ENCODE measurements around the gene MAPRE3.

Gene MAPRE3

DNA sequence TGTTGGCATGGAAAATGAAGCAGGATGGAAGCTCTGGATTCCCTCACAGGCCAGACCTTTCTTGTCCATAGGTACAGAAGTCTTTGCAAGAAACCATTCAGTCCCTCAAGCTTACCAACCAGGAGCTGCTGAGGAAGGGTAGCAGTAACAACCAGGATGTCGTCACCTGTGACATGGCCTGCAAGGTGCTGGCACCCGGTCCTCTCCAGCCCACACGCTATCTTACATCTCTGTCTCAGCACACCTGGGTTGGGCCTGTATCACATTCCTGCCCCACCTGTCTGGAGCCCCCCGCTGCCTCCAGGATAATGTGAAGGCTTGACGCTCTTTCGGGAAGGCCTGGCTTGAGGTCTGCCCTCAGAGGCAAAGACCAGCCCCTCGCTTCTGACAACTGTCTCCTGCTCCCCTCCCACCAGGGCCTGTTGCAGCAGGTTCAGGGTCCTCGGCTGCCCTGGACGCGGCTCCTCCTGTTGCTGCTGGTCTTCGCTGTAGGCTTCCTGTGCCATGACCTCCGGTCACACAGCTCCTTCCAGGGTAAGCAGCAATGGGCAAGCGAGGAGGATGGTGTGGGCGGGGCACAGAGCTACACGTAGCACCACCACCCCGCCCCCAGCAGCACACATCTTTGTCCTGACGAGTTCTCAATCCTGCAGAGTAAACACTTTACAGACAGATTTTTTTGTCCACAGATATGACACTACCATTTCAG, 68.3 kb downstream of the MAPRE3 start:
- no peak for DNase-seq (ENCODE audit: low read depth in 1 of 2, low spot score in 1 of 2)

DNA sequence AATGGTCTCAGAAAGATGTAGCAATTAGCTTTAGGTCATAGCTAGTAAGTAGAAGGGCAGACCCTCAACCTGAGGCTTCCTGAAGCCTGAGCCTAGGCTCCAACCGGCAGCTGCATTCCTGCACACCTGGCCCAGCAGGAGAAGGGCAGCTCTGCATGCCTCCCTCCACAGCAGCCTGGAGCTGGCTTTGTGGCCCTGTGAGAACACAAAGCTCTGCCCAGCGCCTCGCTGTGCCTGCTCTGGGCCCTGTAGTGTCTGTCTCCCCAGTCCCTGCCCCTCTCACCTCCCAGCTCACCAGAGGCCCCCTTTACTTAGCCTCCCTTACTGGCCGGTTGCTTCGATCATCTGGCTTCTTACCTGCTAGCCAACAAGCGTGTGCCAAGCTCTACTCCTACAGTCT, 69.0 kb downstream of the MAPRE3 start:
- no peak for DNase-seq (ENCODE audit: low read depth in 1 of 2, low spot score in 1 of 2)

DNA sequence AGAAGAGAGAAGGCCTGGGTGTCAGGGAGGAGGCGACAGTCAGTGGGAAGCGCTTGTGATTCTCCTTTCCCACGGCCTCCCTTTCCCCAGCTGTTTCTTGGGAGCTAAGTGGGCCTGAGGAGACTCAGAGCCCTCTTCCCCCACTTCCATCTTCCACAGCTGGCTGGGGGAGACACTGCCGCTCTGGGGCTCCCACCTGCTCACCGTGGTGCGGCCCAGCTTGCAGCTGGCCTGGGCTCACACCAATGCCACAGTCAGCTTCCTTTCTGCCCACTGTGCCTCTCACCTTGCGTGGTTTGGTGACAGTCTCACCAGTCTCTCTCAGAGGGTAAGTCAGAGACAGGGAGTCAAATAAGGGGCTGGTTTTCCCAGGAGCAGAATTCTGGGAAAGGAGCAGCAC, 69.4 kb downstream of the MAPRE3 start:
- no peak for DNase-seq (ENCODE audit: low read depth in 1 of 2, low spot score in 1 of 2)

DNA sequence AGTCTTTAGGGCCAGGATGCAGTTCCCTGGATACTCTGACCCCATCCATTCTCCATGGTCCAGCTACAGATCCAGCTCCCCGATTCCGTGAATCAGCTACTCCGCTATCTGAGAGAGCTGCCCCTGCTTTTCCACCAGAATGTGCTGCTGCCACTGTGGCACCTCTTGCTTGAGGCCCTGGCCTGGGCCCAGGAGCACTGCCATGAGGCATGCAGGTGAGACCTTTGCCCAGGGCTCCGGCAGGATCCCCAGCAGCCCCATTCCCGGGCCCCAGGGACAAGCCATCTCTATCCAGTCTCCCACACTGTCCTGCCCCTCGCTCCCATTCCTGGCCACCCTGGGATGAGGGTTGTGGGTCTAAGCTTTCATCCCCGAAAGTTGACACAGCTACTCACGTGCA, 69.8 kb downstream of the MAPRE3 start:
- DNase-seq (ENCODE audit: low read depth in 1 of 2, low spot score in 1 of 2) = no peak

DNA sequence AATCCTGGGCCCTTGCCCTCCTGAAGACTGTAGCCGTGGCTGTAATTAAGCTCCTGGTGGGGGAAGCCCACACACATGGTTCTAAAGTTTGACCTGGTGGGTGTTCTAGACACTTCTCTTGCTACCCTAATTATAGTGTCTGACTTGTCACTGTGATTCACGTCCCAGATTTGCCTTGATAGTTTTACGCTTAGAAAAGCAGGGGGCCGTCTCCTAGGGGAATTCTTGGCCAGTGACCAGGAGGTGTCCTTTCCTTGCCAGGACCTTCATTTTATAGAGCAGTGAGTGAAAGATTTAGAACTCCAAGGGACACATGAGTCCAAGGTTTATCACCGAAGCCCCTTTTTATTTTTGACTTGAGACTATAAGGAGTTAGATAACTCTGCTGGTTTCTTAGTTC, 71.3 kb downstream of the MAPRE3 start:
- DNase-seq (ENCODE audit: low read depth in 1 of 2, low spot score in 1 of 2) = no peak

DNA sequence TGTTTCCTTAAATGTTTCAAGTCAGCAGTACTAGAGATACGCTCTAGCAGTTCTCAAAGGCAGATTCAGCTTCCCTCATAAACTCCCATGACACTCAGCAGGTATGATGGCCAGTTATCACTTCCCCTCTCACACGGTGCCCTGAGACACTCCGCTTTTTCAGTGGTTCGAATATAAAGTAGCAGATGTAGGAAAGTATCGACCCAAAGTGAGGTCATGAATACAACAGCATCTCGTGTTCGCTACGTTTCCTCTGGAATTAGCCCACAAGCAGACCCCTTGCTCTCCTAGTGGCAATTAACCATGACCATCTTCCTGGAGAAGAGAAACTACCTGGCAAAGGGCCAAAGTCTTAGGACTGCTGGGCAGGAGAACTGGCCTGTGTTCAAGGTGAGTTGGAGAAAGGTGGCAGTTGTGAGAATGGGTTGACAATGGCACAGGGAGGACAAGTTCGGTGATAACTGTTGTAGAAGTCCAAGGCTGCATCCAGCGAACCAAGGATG, 71.8 kb downstream of the MAPRE3 start:
- no peak for DNase-seq (ENCODE audit: low read depth in 1 of 2, low spot score in 1 of 2)

DNA sequence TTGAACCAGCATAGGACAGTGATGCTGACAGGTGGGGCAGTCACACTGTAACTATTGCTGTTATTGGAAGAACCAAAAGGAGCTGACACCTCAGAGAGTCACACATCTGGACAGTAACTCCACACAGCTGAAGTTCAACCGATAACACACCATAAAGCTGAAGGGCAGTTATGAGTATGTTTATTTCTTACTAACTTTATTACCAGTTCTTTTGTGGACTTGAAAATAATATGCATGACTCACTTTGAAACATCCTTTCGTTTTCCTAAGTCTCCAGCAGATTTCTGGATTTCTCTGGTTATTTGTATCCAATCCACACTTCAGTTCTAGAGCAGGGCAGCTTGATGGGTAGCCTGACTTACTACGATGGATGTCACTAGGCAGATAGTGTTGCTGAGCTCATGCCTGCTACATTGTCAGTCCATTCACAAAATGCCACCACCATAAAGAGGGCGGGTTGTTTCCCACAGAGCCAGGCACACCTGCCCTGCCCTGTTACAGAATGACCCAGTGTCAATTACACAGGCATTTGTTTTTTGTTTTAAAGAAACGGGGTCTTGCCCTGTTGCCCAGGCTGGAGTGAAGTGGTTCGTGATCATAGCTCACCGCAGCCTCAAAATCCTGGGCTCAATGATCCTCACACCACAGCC, 72.7 kb downstream of the MAPRE3 start:
- no peak for DNase-seq (ENCODE audit: low read depth in 1 of 2, low spot score in 1 of 2)

DNA sequence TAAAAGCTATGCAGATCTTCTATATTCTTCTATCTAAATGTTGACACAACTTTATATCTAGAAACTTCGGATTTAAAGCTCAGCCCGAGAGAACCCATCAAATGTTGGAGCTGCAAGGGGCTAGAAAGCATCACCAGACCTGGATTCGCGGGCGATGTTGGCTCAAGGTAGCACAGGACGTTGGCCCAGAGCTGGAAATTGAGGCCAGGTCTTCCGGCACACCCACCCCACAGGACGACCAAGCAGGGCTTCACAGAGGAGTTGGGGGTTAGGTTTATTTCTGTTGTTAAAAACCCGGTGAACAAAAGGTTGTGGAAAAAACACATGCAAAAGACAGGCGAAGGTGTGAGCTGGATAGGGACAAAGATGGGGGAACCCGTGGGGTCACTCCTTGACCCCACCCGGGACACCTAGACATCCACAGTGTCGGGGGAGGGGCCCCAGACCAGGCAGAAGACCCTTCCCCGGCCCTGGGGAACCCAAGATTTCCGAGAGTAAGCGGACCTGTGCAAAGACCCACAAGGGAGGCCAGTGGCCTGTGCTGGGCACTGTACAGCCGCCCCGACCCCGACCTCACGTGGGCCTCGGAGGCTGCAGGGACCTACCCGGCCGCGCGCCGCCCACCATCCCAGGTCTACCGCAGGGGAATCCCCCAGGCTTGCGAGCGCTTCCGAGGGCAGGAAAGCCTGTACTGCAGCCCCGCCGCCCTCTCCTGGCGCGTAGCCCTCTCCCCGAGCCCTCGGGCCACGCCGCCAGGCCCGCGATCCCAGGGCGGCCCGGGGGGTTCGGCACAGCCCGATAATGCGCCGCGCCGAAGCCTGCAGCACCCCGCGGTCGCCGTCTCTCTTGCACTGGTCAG, 79.2 kb downstream of the MAPRE3 start:
- DNase-seq (ENCODE audit: low read depth in 1 of 2, low spot score in 1 of 2) = peak; percentile 26 to 56

DNA sequence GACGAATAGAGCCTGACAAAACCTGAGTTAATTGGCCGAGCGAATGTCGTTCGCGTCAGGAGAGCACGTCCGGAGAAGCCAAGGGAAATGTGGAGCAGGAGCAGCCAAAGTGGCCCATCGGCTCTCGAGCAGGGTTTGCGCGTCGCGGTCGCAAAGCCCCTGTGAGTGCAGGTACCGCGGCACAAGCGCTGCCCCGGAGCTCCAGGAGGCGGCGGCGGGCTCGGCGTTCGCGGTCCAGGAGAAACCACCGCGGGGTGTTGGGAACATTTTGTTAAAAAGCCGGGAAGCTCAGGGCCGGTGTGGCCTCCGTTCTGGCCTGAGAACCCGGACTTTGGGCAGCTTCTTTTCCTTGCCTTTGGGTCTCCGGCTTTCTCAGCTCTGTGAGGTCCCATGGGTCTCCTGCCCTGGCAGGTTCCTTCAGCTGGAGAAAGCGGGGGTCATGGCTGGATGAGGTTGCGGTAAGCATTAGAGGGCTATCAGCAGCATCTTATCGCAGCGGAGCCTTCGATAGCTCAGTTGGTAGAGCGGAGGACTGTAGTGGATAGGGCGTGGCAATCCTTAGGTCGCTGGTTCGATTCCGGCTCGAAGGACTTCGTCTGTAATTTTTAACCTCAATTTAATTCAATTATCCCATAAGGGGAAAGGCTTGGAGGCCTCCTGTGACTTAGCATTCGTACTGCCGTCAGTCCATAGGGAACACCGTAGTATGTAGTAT, 80.0 kb downstream of the MAPRE3 start:
- peak; percentile 88 for DNase-seq (ENCODE audit: low read depth in 1 of 2, low spot score in 1 of 2)

DNA sequence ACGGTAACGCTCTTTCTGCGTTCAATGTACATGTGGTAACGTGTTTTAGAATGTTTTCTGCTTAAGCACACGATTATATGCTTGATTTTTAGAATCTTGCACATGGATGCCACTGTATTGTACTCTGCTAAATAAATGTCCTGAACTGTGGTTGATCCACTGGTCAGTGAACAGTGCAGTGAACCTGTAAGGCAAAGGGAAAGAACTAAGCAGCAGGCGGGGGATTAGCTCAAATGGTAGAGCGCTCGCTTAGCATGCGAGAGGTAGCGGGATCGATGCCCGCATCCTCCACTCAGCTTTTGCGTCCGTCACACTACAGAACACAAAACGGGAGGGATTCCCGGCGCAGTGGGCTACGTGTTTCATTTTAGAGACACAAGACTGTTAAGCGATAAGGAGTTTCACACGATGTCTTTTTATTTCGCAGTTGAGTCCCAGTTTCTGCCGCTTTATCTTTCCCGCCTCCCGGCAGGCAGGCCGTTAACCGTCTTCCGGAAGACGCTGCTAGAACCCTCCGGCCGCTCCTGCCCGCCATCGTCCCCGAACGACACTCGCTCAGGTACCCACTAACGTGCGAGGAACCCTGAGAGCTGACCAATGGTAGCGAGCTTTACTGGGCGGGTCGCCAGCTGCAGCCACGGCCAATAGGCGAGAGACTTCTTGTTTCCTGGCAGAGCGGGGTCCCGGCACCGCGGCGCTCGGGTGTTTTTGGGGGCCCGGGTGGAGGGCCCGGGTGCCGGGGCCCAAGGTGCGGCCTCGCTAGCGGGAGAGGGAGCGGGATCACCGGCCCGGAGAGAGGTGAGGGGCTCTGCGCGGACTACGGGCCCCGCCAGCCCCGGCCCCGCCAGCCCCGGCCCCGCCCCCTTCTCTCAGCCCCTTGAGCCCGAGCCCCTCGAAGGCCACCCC, 80.8 kb downstream of the MAPRE3 start, which contains the start of gene AGBL5:
TSS of gene AGBL5 (plus strand) at position 673 of the 906 bp plus-strand sequence. CDS start 1,291 bp downstream, outside the sequence.
- DNase-seq (ENCODE audit: low read depth in 1 of 2, low spot score in 1 of 2) = peak; percentile 92 to 94

DNA sequence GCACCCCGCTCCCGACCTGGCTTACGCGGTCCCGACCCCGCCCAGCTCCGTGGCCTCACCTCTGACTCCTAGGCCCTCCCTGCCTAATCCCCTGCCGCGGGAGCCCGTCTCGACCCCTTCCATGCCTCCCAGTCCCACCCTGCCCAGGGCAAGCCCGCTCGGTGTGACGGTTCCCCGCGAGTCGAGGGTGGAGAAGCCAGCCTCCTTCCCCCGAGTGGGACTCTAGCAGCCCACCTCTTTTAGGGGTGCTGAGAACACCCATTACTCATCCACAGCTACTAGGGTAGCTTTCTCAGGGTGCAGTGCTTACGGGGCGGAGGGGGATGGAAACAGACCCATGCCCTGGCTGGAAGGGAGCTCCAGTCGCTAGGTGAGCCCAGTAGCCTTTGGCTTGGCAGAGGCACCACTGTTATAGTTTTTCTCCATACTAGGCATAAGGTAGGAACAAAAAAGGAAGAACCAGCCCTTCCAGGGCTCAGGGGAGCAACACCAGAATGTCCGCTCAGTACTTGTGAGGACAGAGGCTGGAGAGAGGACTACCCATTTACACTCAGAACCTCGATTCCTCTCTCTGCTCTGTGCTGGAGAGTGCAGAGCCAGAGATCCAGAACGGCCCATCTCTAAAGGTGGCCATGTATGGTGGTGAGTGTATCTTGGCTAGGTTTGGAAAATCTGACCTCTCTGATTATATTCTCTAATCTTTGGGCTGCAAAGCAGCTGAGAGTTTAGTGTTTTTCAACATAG, 81.6 kb downstream of the MAPRE3 start:
- DNase-seq (ENCODE audit: low read depth in 1 of 2, low spot score in 1 of 2) = peak in 1 of 2 donors; percentile 28

DNA sequence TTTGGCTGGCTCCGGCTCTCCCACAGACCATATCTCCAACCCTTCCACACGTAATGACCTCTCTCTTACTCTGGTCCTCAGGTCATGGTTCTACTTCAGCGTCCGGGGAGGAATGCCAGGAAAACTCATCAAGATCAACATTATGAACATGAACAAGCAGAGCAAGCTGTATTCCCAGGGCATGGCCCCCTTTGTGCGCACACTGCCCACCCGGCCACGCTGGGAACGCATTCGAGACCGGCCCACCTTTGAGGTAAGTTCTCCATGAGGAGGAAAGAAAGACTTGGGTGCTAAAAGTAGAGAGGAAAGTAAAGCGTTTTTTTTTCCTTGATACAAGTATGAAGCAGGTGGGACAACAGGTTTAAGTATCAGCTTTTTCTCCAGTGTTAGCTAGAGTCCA, 82.9 kb downstream of the MAPRE3 start:
- DNase-seq (ENCODE audit: low read depth in 1 of 2, low spot score in 1 of 2) = no peak

DNA sequence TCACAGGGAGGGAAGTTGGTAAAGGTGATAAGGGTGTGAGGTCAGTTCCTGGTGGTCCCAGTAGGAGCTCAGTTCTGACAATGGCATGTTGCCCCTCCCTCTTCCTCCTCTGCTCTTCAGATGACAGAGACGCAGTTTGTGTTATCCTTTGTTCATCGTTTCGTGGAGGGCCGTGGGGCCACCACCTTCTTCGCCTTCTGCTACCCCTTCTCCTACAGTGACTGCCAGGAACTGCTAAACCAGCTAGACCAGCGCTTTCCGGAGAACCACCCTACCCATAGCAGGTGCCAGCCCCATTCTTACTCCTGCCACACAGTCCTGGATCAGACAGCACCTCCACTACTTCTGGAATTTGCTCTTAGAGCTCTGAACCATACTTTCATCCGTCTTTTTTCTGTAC, 83.3 kb downstream of the MAPRE3 start:
- no peak for DNase-seq (ENCODE audit: low read depth in 1 of 2, low spot score in 1 of 2)

DNA sequence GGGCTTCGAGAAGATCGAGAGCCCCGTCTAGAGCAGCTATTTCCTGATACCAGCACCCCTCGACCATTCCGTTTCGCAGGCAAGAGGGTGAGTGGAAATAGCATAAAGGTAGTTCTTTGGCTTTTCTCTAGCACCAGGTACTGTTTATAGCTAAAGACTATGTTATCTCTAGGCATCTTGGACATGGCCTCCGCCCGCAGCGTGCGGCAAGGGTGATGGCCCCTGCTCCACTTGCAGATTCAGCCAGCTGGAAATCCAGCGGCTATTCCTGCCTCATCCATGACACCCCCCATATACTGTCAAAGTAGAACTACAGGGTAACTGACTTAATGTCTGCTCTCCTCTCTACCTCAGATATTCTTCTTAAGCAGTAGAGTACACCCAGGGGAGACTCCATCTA, 84.3 kb downstream of the MAPRE3 start:
- DNase-seq (ENCODE audit: low read depth in 1 of 2, low spot score in 1 of 2) = no peak

DNA sequence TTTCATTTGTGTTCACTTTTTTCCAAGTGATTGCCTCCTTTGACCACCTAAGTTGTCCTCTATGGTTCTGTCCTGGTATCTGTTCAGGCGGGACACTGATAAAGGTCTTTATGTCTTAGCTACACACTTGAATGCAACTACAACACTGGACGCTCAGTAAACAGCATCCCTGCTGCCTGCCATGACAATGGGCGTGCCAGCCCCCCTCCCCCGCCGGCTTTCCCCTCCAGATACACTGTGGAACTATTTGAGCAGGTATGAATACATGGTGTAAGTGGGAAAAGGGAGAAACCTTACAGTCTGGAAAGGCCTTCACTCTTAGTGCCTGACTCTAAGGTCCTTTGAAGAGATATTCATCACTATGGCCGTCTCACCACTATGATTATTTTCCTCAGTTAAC, 86.7 kb downstream of the MAPRE3 start:
- no peak for DNase-seq (ENCODE audit: low read depth in 1 of 2, low spot score in 1 of 2)

DNA sequence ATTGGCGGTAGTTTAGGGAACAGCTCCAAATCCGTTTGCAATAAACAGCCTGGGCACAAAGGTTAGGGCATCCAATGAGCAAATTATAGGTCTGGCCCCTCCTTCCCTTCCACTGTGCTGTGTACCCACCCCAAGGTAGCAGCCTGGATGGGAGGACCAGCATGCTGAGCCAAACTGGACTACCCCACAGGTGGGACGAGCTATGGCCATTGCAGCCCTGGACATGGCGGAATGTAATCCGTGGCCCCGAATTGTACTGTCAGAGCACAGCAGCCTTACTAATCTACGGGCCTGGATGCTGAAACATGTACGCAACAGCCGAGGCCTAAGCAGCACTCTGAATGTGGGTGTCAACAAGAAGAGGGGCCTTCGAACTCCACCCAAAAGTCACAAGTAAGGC, 87.8 kb downstream of the MAPRE3 start:
- no peak for DNase-seq (ENCODE audit: low read depth in 1 of 2, low spot score in 1 of 2)

DNA sequence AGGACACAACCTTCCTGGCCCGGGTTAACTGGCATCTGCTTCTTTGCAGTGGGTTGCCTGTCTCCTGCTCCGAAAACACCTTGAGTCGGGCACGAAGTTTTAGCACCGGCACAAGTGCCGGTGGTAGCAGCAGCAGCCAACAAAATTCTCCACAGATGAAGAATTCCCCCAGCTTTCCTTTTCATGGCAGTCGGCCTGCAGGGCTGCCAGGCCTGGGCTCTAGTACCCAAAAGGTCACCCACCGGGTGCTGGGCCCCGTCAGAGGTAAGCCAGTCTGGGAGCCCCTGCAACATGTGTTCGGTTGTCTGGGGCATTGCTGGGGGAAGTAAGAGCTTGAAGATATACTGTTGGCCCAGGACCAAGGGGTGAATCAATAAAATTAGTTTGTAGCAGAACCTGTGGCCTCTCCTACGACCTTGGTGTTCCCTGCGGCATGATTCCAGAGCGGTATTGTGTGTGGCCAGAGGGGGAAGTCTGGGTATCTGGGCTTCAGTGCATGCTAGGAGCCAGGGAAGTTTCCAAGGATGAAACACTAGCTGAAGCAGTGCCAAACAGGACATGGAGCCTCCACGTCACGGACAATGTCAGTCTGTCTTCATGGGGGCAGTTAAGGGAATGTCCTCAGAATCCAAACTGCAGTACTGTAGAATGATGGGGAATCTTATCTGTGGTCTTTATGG, 88.8 kb downstream of the MAPRE3 start:
- no peak for DNase-seq (ENCODE audit: low read depth in 1 of 2, low spot score in 1 of 2)

DNA sequence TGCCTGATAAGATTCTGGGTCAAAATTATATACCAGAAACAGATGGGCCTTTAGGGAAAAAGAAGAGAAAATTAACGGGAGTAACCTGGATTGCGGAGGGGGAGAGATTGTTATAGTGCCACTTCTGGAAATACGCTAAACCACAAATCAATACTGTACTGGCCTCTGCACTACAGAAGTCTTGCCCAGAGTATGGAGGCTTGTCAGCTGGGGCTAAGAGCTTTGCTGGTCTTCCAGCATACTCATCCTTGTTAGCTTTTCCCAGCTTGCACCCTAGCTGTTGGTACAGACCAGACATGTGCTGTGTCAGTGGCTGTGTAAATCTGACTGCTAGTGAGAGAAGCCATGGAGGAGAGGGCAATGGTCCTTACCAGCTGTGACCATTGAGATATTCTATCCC, 89.9 kb downstream of the MAPRE3 start:
- no peak for DNase-seq (ENCODE audit: low read depth in 1 of 2, low spot score in 1 of 2)

DNA sequence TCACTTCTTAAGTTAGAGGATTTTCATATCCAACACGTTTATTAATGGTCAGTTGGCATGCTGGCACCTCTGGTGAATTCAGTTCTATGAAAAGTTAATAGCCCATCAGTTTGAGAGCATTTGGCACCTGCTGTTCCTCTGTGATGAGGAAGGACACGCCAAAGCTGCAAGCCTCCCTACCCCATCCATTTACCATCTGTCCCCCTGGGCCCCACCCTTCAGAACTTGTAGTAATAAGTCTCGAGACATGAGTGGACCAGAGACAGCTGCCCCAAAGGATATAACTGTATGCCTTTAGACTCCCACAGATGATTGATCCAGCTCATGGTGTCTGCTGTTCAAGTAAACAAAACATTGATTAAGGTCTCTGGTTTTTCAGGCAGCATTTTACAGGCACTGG, 94.7 kb downstream of the MAPRE3 start:
- no peak for DNase-seq (ENCODE audit: low read depth in 1 of 2, low spot score in 1 of 2)
